GM23338 (cell line): ENCODE measurements around the gene PDS5A.

Experiments
- CREB1 ChIP-seq: fragments of 250-450 bp; sonication (Bioruptor Pico); IDR thresholded peaks from 2 replicates; pipeline ENCODE4 v1.5.0; 2020; ENCODE audit warnings: low read depth, mild to moderate bottlenecking, moderate library complexity
- EZH2 ChIP-seq: fragments of 200-600 bp; sonication (generic); IDR thresholded peaks from one replicate; pipeline ENCODE4 v1.8.0; 2017; ENCODE audit warnings: antibody characterized with exemption, mild to moderate bottlenecking, low read depth; ENCODE audit not compliant: unreplicated experiment
- EZH2phosphoT487 ChIP-seq: fragments of 200-600 bp; sonication (generic); IDR thresholded peaks from one replicate; pipeline ENCODE4 v1.8.1; 2018; ENCODE audit warnings: antibody characterized with exemption; ENCODE audit not compliant: unreplicated experiment
- JUNB ChIP-seq: IDR thresholded peaks from one replicate; pipeline ENCODE4 v1.6.1; 2016; ENCODE audit warnings: antibody characterized with exemption; ENCODE audit not compliant: unreplicated experiment
- POLR2AphosphoS5 ChIP-seq: IDR thresholded peaks from 2 replicates; pipeline ENCODE4 v1.6.1; 2016; ENCODE audit warnings: antibody characterized with exemption, low read depth
- STAT1 ChIP-seq: IDR thresholded peaks from one replicate; pipeline ENCODE4 v1.6.1; 2016; ENCODE audit warnings: antibody characterized with exemption; ENCODE audit not compliant: unreplicated experiment
- ZNF114 ChIP-seq: fragments of 250-450 bp; sonication (Bioruptor Pico); IDR thresholded peaks from 2 replicates; pipeline ENCODE4 v1.5.0; 2020; ENCODE audit warnings: mild to moderate bottlenecking, moderate library complexity
- ZNF331 ChIP-seq: fragments of 250-450 bp; sonication (Bioruptor Pico); IDR thresholded peaks from 2 replicates; pipeline ENCODE4 v1.5.0; 2020; ENCODE audit warnings: low read depth, mild to moderate bottlenecking, moderate library complexity
- TF ChIP-seq, protein P1 (sequence below), 2 experiments: fragments of 200-600 bp in 1 of 2; sonication (generic) in 1 of 2; conservative IDR thresholded peaks; 2 replicates each; pipeline versions ENCODE4 v1.5.1 to v1.6.1; 2016 to 2017; ENCODE audit warnings: antibody characterized with exemption in 2 of 2, low read depth in 2 of 2, mild to moderate bottlenecking in 2 of 2, moderate library complexity in 1 of 2
- TF ChIP-seq, protein P2 (sequence below): IDR thresholded peaks from one replicate; pipeline ENCODE4 v1.6.1; 2018; ENCODE audit warnings: antibody characterized with exemption; ENCODE audit not compliant: unreplicated experiment
- TF ChIP-seq, protein P3 (sequence below): IDR thresholded peaks from 2 replicates; pipeline ENCODE4 v1.6.1; 2016; ENCODE audit warnings: antibody characterized with exemption

DNA sequence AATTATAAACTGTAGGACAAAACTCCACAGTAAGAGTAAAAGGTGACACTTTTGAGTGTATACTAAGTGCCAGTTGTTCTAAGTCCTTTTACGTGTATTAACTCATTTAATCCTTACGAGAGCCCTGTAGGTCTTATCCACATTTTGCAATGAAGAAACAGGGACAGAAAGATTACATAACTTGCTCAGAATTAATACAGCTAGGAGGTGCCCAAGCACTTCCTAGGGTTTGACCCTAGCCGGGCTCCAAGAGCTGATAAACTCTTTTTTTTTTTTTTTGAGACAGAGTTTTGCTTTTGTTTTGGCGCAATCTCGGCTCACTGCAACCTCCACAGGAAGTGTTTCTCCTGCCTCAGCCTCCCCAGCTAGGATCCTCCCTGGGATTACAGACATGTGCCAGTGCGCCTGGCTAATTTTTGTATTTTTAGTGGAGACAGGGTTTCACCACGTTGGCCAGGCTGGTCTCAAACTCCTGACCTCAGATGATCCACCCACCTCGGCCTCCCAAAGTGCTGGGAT is 169.4 kb downstream of the PDS5A start:
- no peak for TF ChIP-seq POLR2AphosphoS5
- TF ChIP-seq, protein P1, sequence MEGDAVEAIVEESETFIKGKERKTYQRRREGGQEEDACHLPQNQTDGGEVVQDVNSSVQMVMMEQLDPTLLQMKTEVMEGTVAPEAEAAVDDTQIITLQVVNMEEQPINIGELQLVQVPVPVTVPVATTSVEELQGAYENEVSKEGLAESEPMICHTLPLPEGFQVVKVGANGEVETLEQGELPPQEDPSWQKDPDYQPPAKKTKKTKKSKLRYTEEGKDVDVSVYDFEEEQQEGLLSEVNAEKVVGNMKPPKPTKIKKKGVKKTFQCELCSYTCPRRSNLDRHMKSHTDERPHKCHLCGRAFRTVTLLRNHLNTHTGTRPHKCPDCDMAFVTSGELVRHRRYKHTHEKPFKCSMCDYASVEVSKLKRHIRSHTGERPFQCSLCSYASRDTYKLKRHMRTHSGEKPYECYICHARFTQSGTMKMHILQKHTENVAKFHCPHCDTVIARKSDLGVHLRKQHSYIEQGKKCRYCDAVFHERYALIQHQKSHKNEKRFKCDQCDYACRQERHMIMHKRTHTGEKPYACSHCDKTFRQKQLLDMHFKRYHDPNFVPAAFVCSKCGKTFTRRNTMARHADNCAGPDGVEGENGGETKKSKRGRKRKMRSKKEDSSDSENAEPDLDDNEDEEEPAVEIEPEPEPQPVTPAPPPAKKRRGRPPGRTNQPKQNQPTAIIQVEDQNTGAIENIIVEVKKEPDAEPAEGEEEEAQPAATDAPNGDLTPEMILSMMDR (conservative IDR thresholded peaks at IDR 0.05; ENCODE audit: low read depth in 2 of 2): peak in 1 of 2 experiments; percentile 20; a peak in 1 of 4 replicates
- TF ChIP-seq CREB1: no peak
- TF ChIP-seq, protein P2, sequence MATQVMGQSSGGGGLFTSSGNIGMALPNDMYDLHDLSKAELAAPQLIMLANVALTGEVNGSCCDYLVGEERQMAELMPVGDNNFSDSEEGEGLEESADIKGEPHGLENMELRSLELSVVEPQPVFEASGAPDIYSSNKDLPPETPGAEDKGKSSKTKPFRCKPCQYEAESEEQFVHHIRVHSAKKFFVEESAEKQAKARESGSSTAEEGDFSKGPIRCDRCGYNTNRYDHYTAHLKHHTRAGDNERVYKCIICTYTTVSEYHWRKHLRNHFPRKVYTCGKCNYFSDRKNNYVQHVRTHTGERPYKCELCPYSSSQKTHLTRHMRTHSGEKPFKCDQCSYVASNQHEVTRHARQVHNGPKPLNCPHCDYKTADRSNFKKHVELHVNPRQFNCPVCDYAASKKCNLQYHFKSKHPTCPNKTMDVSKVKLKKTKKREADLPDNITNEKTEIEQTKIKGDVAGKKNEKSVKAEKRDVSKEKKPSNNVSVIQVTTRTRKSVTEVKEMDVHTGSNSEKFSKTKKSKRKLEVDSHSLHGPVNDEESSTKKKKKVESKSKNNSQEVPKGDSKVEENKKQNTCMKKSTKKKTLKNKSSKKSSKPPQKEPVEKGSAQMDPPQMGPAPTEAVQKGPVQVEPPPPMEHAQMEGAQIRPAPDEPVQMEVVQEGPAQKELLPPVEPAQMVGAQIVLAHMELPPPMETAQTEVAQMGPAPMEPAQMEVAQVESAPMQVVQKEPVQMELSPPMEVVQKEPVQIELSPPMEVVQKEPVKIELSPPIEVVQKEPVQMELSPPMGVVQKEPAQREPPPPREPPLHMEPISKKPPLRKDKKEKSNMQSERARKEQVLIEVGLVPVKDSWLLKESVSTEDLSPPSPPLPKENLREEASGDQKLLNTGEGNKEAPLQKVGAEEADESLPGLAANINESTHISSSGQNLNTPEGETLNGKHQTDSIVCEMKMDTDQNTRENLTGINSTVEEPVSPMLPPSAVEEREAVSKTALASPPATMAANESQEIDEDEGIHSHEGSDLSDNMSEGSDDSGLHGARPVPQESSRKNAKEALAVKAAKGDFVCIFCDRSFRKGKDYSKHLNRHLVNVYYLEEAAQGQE: no peak
- TF ChIP-seq EZH2: no peak
- no peak for TF ChIP-seq EZH2phosphoT487
- no peak for TF ChIP-seq STAT1
- TF ChIP-seq, protein P3, sequence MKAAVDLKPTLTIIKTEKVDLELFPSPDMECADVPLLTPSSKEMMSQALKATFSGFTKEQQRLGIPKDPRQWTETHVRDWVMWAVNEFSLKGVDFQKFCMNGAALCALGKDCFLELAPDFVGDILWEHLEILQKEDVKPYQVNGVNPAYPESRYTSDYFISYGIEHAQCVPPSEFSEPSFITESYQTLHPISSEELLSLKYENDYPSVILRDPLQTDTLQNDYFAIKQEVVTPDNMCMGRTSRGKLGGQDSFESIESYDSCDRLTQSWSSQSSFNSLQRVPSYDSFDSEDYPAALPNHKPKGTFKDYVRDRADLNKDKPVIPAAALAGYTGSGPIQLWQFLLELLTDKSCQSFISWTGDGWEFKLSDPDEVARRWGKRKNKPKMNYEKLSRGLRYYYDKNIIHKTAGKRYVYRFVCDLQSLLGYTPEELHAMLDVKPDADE: no peak
- TF ChIP-seq ZNF331 (CRISPR knock-in tag): no peak
- no peak for TF ChIP-seq JUNB
- no peak for TF ChIP-seq ZNF114 (CRISPR knock-in tag)
